Measurements from ENCODE around the gene ZG16B. TPM values are rescaled to one million over a fixed set of nuclear protein-coding genes. Genes with fewer than 3 reads are reported as not detected.

ZG16B gene
- total and polyA plus RNA-seq, 8 donors, result 13.0 to 39.0 (median 22.3) TPM; not detected in 3

DNA sequence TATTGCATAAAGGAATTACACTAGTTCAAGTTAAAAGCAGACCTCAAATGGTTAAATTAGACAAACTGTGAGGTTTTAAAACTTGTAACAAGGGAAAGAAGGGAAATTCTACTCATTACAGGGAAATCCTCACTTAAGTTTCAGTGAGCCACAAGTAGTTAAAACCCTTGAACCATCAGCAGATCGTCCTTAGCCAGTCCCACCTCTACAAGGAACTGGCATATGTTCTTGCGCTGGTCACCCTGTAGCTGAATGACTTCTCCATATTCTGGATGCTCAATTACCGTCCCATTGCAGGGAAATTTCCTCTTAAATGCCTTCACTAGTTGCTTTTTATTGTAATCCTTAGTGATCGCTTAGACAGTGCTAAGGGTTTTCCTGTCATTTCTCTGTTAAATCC lies 7.6 kb upstream of the ZG16B start:
- no peak overlapping the region for H3K27ac ChIP-seq
- intact Hi-C loops (cut with DNase I; ENCODE audit: low total_unique reads), result no loop called here
- DNase-seq, result no peak
- no peaks in the 10 kb centered on the region for H3K4me1 ChIP-seq
- H3K9me3 ChIP-seq, result no peaks in the 10 kb centered on the region
- no peak overlapping the region for H3K4me3 ChIP-seq
- 63 to 75% (median 68%) methylated on average over 4 of the region's 4 CpGs for WGBS, 5 donors
- TF ChIP-seq POLR2A (IDR thresholded peaks at IDR 0.05) (no peak), POLR2AphosphoS5 (IDR thresholded peaks at IDR 0.05) (no peak), EP300 (IDR thresholded peaks at IDR 0.05) (no peak)
- TF ChIP-seq, protein P1, sequence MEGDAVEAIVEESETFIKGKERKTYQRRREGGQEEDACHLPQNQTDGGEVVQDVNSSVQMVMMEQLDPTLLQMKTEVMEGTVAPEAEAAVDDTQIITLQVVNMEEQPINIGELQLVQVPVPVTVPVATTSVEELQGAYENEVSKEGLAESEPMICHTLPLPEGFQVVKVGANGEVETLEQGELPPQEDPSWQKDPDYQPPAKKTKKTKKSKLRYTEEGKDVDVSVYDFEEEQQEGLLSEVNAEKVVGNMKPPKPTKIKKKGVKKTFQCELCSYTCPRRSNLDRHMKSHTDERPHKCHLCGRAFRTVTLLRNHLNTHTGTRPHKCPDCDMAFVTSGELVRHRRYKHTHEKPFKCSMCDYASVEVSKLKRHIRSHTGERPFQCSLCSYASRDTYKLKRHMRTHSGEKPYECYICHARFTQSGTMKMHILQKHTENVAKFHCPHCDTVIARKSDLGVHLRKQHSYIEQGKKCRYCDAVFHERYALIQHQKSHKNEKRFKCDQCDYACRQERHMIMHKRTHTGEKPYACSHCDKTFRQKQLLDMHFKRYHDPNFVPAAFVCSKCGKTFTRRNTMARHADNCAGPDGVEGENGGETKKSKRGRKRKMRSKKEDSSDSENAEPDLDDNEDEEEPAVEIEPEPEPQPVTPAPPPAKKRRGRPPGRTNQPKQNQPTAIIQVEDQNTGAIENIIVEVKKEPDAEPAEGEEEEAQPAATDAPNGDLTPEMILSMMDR (IDR thresholded peaks at IDR 0.05), result no peak
- no peaks in the 10 kb centered on the region for H3K36me3 ChIP-seq
- H3K27me3 ChIP-seq, result peaks cover 0 to 66% (median 3%) of the 10 kb centered on the region in 3 donors

DNA sequence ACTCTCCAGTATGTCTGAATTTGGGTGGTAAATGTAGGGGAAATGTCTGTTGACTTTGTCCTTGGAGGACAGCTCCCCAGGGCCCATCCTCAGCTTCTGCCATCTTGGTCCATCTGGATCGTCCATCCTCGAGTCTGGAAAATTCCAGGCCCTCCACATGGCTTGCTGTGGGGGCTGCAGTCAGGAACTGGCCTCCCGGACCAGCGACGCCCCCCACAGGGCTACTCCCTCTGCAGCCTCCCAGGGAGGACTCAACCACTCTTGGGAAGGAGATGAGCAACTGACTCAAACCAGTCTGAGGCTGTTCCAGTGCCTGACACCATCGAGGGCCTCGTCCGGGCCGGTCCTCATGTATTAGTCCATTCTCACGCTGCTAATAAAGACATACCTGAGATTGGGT lies 5.5 kb upstream of the ZG16B start:
- H3K4me3 ChIP-seq, result no peak overlapping the region
- 85 to 91% (median 87%) methylated on average over 7 to 10 of the region's 10 CpGs for WGBS, 5 donors
- intact Hi-C loops (cut with DNase I; ENCODE audit: low total_unique reads), result no loop called here
- H3K27me3 ChIP-seq, result peaks cover 0 to 71% (median 3%) of the 10 kb centered on the region in 3 donors
- DNase-seq, result no peak
- H3K36me3 ChIP-seq, result no peaks in the 10 kb centered on the region
- peaks cover under 1 to 6% (median 5%) of the 10 kb centered on the region in 4 donors for H3K4me1 ChIP-seq
- no peak for TF ChIP-seq EP300 (IDR thresholded peaks at IDR 0.05)
- no peak for TF ChIP-seq POLR2A (IDR thresholded peaks at IDR 0.05)
- TF ChIP-seq POLR2AphosphoS5 (IDR thresholded peaks at IDR 0.05), result no peak
- H3K9me3 ChIP-seq, result no peaks in the 10 kb centered on the region
- no peak overlapping the region for H3K27ac ChIP-seq

DNA sequence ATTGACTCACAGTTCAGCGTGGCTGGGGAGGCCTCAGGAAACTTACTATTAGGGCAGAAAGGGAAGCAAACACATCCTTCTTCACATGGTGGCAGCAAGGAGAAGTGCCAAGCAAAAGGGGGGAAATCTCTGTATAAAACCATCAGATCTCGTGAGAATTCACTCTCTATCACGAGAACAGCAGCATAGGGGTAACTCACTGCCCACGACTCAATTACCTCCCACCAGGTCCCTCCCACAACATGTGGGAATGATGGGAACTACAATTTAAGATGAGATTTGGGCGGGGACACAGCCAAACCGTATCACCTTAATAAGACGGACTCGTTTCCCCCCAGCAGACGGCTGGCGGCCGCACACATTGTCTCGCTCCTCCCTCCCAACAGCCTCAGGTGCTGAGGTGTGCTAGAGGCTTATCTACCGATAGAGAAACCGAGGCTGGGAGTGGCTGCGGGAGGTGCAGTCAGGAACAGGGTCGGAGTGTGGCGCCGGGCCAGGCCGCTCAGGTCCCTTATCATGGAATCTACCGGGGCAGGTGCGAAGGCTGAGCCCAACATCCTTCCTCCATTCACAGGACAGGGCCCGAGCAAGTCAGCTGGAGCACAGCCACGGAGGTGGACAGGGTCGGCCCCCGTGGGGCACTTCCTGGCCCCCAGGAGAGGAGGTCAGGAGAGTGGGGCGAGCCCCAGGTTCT lies 4.9 kb upstream of the ZG16B start:
- no peak for DNase-seq
- intact Hi-C loops (cut with DNase I; ENCODE audit: low total_unique reads), result no loop called here
- Histone ChIP-seq H3K4me1 (peaks cover 6 to 11% (median 9%) of the 10 kb centered on the region in 4 donors), H3K27ac (no peak overlapping the region), H3K9me3 (no peaks in the 10 kb centered on the region), H3K4me3 (no peak overlapping the region), H3K36me3 (no peaks in the 10 kb centered on the region), H3K27me3 (peaks cover 0 to 71% (median 0%) of the 10 kb centered on the region in 3 donors)
- 53 to 67% (median 66%) methylated on average over 23 to 26 of the region's 26 CpGs for WGBS, 5 donors
- TF ChIP-seq, protein P1 (IDR thresholded peaks at IDR 0.05), result no peak
- TF ChIP-seq EP300 (IDR thresholded peaks at IDR 0.05) (no peak), POLR2A (IDR thresholded peaks at IDR 0.05) (no peak), POLR2AphosphoS5 (IDR thresholded peaks at IDR 0.05) (no peak)

DNA sequence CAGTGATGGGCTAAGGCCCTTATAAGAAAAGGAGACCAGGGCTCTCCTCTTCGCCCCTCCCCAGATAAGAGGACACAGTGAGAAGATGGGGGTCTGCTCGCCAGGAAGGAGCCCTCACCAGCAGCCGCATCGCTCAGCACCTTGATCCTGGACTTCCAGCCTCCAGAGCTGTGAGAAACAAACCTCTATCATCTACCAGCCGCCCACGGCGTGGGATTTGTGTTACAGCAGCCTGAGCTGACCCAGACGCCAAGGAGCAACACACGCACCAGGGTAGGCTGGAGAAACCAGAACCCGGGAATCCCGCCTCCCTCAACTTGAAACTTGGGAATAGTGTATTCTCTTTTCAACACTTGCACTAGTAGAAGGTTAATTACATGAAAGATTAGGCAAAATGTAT lies 4.2 kb upstream of the ZG16B start:
- WGBS, 5 donors, result 64 to 88% (median 84%) methylated on average over 11 of the region's 11 CpGs
- TF ChIP-seq POLR2A (IDR thresholded peaks at IDR 0.05) (no peak), POLR2AphosphoS5 (IDR thresholded peaks at IDR 0.05) (no peak), EP300 (IDR thresholded peaks at IDR 0.05) (no peak)
- TF ChIP-seq, protein P1 (IDR thresholded peaks at IDR 0.05), result no peak
- DNase-seq, result no peak
- Histone ChIP-seq H3K36me3 (no peaks in the 10 kb centered on the region), H3K4me1 (peaks cover 6 to 18% (median 16%) of the 10 kb centered on the region in 4 donors), H3K27ac (no peak overlapping the region), H3K27me3 (peaks cover 0 to 71% (median 0%) of the 10 kb centered on the region in 3 donors), H3K4me3 (no peak overlapping the region), H3K9me3 (no peaks in the 10 kb centered on the region)
- intact Hi-C loops (cut with DNase I; ENCODE audit: low total_unique reads), result no loop called here
